Fibroblast of pulmonary artery (primary cell): ENCODE data around the gene WNK2.

Source experiments
- DNase-seq: peaks from one replicate; pipeline ENCODE4 v3.0.0-alpha.2; 2010; ENCODE audit warnings: low read depth
- H3K4me3 ChIP-seq: replicated peaks from 2 replicates; pipeline ENCODE4 v1.5.1; 2011; ENCODE audit warnings: low read depth, mild to moderate bottlenecking, control low read depth, low read length, moderate library complexity
- TF ChIP-seq, protein P1 (sequence below): IDR thresholded peaks from 2 replicates; pipeline ENCODE4 v1.5.1; 2011; ENCODE audit warnings: mild to moderate bottlenecking, control low read depth, low read length, inconsistent platforms; ENCODE audit errors: missing control alignments

Gene WNK2

GRCh38 chr9:93154293-93154903 lies 29.5 kb upstream of the WNK2 start:
- TF ChIP-seq, protein P1, sequence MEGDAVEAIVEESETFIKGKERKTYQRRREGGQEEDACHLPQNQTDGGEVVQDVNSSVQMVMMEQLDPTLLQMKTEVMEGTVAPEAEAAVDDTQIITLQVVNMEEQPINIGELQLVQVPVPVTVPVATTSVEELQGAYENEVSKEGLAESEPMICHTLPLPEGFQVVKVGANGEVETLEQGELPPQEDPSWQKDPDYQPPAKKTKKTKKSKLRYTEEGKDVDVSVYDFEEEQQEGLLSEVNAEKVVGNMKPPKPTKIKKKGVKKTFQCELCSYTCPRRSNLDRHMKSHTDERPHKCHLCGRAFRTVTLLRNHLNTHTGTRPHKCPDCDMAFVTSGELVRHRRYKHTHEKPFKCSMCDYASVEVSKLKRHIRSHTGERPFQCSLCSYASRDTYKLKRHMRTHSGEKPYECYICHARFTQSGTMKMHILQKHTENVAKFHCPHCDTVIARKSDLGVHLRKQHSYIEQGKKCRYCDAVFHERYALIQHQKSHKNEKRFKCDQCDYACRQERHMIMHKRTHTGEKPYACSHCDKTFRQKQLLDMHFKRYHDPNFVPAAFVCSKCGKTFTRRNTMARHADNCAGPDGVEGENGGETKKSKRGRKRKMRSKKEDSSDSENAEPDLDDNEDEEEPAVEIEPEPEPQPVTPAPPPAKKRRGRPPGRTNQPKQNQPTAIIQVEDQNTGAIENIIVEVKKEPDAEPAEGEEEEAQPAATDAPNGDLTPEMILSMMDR: peak; percentile 63

GRCh38 chr9:93155716-93156474 lies 28.0 kb upstream of the WNK2 start:
- no peak overlapping the region for H3K4me3 ChIP-seq
- TF ChIP-seq, protein P1: no peak
- no peak for DNase-seq

More at GRCh38 chr9:93154293-93154903, 29.5 kb upstream of the WNK2 start:
- no peak for DNase-seq
- no peak overlapping the region for H3K4me3 ChIP-seq

DNA sequence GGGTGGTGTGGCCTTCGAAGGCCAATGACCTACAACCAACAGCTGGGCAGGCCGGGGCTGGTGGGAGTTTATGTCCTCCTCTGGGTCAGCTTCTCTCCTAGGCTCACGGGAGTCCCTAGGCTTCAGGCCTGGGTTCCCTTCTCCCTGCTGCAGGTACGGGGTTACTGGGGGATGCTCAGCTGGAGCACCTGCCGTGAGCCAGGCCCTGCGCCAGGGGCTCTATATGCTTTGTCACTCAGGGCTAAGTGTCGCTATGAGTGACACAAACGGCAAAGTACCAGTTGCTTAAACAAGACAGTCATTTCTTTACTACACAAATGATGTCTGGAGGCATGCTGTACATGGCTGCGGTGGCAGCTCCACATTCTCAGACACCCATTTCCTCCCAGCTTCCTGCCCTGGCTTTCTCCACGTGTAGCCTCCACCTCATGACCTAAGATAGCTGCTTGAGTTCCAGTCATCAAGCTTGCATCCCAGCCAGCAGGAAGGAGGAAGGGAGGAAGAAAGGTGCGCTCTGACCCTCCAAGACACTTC lies 27.4 kb upstream of the WNK2 start:
- TF ChIP-seq, protein P1: no peak
- DNase-seq: no peak
- no peak overlapping the region for H3K4me3 ChIP-seq

GRCh38 chr9:93159601-93160471 lies 24.1 kb upstream of the WNK2 start:
- H3K4me3 ChIP-seq: no peak overlapping the region
- peak; percentile 73 for DNase-seq
- TF ChIP-seq, protein P1: peak; percentile 87

- H3K4me3 ChIP-seq: no peak overlapping the region
- DNase-seq: no peak
- TF ChIP-seq, protein P1: no peak
Observed at GRCh38 chr9:93161786-93162562, 22.0 kb upstream of the WNK2 start.

DNA sequence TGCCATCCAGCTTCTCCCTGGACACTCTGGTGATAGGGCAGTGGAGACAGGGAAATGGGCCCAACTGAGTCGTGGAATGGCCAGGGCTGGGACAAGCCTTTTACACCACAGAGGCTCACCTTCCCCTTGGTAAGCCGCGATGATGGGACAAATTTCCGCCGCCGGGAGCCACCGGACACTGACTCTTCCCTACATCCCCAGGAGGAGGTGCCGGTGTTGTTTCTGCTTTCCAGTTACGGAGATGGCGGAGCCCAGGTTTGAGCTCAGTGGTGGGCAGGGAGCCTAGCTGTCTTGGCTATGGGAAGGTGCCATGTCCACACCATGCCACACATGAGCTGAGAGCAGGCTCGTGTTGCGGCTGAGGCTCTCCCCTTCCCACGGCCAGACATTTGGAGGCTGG lies 19.9 kb upstream of the WNK2 start:
- H3K4me3 ChIP-seq: no peak overlapping the region
- TF ChIP-seq, protein P1: no peak
- no peak for DNase-seq
